ENCODE results near the gene EBF4.
"Not testable (repeated sequence)": the region's sequence is repeated elsewhere in the genome, so short reads cannot be mapped to it uniquely, and the experiment has no call there.

The EBF4 gene

DNA sequence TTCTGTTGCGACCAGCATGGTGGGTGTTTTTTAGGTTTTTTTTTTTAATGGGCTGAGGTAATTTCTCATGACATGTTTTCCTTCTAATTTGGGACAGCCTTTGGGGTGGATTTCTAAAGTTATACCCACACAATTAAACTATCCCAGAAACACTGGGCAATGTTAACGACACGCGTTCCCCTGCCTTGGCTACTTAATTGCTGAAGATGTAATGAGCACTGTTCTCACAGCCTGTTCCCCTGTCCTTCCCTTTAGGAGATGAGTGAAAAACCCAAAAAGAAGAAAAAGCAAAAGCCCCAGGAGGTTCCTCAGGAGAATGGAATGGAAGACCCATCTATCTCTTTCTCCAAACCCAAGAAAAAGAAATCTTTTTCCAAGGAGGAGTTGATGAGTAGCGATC is 34.9 kb upstream of the EBF4 start:
- H3K9me3 Mint-ChIP-seq = no peaks in the 10 kb centered on the region
- no peaks in the 10 kb centered on the region for H3K27me3 Mint-ChIP-seq
- H3K4me1 Mint-ChIP-seq (ENCODE audit: low read depth in 2 of 2) = peaks cover 25 to 27% of the 10 kb centered on the region in 2 donors
- DNase-seq (no peak), ATAC-seq (replicated peaks) (no peak)
- no peak overlapping the region for H3K4me3 Mint-ChIP-seq
- peaks cover 91% of the 10 kb centered on the region for H3K36me3 Mint-ChIP-seq (ENCODE audit: insufficient read depth)
- H3K27ac Mint-ChIP-seq = peak overlapping the region in 1 of 2 donors; percentile 80

DNA sequence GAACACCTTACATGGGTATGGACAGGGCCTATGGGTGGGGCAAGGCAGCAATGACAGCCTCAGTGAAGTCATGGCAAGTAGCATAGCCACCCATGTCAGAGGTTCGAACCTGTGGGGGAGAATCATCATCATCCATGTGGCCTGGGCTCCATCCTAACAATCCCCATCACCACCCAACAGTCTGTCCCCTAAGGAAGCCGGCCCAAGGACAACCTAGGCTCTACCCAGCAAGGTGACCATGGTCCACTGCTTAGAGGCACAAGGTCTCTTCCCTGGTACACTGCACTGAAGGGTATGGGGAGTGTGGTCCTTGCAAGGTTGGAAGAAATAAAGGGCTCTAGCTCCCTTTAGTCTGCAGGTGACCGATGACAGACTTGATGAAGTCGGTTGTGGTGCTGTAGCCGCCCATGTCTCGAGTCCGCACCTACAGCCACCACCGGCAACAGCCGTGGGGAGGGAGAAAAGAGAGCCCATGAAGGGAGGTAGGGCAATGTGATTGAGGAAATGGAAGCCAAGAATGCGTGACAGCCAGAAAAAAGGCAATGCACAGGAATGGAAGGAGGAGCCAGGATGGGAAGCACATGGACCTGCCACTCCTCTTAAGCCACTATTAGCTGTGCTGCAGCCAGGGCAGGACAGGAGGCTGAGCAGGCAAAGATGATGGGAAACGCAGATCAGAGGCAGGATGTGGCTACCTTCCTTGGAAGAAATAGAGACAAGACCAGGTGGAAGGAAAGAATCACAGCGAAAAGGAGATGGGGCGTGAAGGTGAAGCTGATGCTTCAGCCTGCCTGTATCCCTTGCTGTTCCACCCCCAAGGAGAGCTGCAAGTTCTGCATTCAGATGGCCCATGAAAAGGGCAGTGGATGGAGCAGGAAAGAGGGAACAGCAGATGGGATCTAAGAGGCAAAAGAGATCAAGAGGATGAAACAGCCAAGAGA is 33.9 kb upstream of the EBF4 start:
- Mint-ChIP-seq H3K4me1 (ENCODE audit: low read depth in 2 of 2) (peaks cover 25 to 32% of the 10 kb centered on the region in 2 donors), H3K9me3 (no peaks in the 10 kb centered on the region), H3K27ac (peak overlapping the region in 1 of 2 donors; percentile 80), H3K36me3 (ENCODE audit: insufficient read depth) (peaks cover 90% of the 10 kb centered on the region), H3K27me3 (no peaks in the 10 kb centered on the region), H3K4me3 (no peak overlapping the region)
- DNase-seq = no peak
- peak; percentile 34 for ATAC-seq (replicated peaks)

DNA sequence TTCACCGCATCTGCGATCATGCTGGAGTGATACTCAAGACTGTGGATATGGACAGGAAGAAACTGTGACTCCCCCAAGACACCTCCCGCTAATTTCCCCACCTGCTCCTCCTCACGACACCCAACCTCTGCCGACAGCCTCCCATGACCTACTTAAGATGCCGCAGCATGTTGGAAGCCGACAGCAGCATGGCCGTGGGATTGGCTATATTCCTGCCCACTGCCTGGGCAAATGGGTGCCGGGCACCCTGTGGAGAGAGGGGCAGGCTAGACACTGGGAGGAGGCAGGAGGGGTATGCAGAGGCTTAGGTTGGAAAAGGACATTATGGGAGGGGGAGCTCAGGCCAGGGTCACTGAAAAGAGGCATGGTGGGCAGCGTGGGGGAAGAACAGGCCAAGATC is 33.0 kb upstream of the EBF4 start:
- DNase-seq (no peak), ATAC-seq (replicated peaks) (no peak)
- no peaks in the 10 kb centered on the region for H3K27me3 Mint-ChIP-seq
- H3K4me3 Mint-ChIP-seq = peak overlapping the region in 1 of 2 donors; percentile 8
- no peak overlapping the region for H3K27ac Mint-ChIP-seq
- H3K36me3 Mint-ChIP-seq (ENCODE audit: insufficient read depth) = peaks cover 90% of the 10 kb centered on the region
- H3K4me1 Mint-ChIP-seq (ENCODE audit: low read depth in 2 of 2) = peaks cover 27 to 28% of the 10 kb centered on the region in 2 donors
- H3K9me3 Mint-ChIP-seq = peaks cover 0 to 1% of the 10 kb centered on the region in 2 donors

DNA sequence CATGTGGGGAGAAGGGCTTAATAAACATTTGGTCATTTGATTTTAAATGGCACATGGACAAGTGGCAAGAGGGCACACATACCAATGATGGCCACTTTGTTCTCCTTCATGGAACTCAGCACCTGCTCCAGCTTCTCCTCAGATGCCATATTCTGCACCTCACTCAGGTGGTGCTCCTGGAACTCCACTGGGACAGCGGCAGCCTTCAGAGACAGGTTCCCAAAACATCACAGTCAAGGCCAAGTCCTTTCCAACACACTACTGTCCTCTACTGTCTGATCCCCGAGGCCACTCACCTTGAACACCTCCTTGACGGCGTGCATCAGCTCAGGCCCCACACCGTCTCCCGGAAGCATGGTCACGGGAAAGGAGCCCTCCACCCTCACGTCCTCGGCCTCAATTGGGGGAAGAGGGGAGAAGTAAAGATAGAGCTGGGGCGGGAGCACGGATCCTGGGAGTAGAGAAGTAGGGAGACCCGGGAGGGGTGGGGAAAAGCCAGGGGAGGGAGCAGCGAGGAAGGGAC is 29.2 kb upstream of the EBF4 start:
- DNase-seq (no peak), ATAC-seq (replicated peaks) (no peak)
- H3K4me3 Mint-ChIP-seq = peak overlapping the region; percentile 90 to 91
- peaks cover 57% of the 10 kb centered on the region for H3K36me3 Mint-ChIP-seq (ENCODE audit: insufficient read depth)
- H3K27me3 Mint-ChIP-seq = no peaks in the 10 kb centered on the region
- peaks cover 14 to 16% of the 10 kb centered on the region in 2 donors for H3K4me1 Mint-ChIP-seq (ENCODE audit: low read depth in 2 of 2)
- H3K9me3 Mint-ChIP-seq = peaks cover 0 to 1% of the 10 kb centered on the region in 2 donors
- peak overlapping the region; percentile 95 to 97 for H3K27ac Mint-ChIP-seq

DNA sequence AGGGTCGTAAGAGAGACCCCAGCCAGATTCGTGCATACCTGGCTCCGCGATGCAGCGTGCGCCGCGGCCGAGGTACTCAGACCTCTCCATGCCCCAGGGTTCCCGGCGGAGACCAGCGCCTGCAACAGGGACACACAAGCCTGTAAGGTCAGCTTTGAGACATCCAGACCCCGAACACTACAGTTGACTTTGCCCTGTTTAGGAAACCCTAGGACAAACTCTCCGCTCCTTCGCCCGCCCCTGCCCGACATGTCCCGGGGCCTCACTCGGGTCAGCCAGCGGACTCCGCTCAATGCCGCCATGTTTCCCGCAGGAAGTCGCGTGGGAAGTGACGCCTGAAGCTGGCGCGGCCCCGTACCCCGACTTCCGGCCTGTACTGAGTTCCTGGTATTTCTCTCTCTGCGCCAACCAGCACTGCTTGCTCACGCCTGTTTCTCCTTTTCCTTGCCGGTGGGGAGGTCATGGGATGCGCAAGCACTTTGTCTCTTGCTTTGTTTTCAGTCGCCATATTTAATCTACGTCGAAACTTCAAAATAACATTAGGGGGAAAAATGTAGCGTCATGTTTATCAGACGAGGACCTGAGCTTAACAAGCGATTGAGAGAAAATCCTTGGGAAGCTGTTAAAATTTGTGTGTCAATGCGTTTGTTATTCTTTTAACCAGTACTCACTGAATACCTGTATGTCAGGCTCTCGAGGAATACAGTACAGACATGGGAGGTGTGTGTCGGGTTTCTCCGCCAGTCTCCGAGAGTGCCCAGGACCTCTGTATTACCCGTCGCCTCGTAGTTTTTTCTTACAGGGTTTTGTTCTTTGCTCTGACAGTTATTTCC is 28.5 kb upstream of the EBF4 start, which contains the start of gene IDH3B:
Gene IDH3B, minus strand, starts transcription at position 330 of the 833 bp plus-strand sequence. Its CDS starts 28 bp downstream, at position 302.
- Mint-ChIP-seq H3K4me1 (ENCODE audit: low read depth in 2 of 2) (peaks cover 10 to 16% of the 10 kb centered on the region in 2 donors), H3K4me3 (peak within 1 kb of the TSS; percentile 90 to 91), H3K27ac (peak within 1 kb of the TSS; percentile 95 to 97), H3K9me3 (peaks cover 0 to 1% of the 10 kb centered on the region in 2 donors), H3K36me3 (ENCODE audit: insufficient read depth) (peaks cover 50% of the 10 kb centered on the region), H3K27me3 (no peaks in the 10 kb centered on the region)
- peak; percentile 98 for ATAC-seq (replicated peaks)
- DNase-seq = peak; percentile 89 to 91 (median 89)

DNA sequence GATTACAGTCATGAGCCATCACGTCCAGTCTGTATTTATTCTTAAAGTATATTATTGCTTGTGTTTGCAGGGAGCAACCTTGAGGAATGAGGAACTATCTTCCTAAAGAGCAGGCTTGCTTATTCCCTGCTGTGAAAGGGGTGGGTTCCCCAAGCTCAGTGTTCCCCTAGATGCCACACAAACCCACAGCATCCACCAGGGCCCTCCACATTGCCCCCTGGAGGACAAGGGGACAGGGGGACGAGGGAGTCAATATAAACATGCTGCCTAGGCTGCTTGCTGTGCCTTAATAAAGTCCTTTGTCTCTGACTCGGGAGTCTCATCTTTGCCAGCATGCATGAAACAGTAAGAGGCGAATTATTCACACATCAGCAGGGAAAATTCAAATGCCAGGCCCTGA is 20.6 kb upstream of the EBF4 start:
- ATAC-seq (replicated peaks) (no peak), DNase-seq (no peak)
- no peaks in the 10 kb centered on the region for H3K9me3 Mint-ChIP-seq
- peaks cover 0 to 7% of the 10 kb centered on the region in 2 donors for H3K27me3 Mint-ChIP-seq
- no peaks in the 10 kb centered on the region for H3K36me3 Mint-ChIP-seq (ENCODE audit: insufficient read depth)
- no peak overlapping the region for H3K27ac Mint-ChIP-seq
- no peak overlapping the region for H3K4me3 Mint-ChIP-seq
- H3K4me1 Mint-ChIP-seq (ENCODE audit: low read depth in 2 of 2) = no peaks in the 10 kb centered on the region

DNA sequence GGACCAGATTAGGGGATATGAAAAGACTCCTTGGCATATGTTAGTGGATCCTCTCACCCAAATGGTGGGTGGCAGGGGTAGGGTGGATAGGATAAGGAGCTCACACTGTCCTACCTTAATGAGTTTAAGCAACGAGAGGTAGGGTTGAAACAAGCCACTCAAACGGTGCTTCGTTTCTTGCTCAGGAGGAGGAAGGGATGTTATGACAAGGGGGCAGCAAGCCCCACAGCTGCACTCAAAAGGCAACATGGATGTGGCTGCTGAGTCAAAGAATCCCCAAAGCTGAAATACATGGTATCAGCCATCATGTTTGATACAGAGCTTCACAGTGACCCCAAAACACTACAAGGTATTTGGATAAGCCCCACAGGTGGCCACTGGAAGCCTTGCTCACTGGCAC is 20.1 kb upstream of the EBF4 start:
- no peak for ATAC-seq (replicated peaks)
- Mint-ChIP-seq H3K36me3 (ENCODE audit: insufficient read depth) (no peaks in the 10 kb centered on the region), H3K4me1 (ENCODE audit: low read depth in 2 of 2) (no peaks in the 10 kb centered on the region), H3K27ac (no peak overlapping the region), H3K27me3 (peaks cover 0 to 9% of the 10 kb centered on the region in 2 donors), H3K9me3 (no peaks in the 10 kb centered on the region), H3K4me3 (no peak overlapping the region)
- DNase-seq = no peak

DNA sequence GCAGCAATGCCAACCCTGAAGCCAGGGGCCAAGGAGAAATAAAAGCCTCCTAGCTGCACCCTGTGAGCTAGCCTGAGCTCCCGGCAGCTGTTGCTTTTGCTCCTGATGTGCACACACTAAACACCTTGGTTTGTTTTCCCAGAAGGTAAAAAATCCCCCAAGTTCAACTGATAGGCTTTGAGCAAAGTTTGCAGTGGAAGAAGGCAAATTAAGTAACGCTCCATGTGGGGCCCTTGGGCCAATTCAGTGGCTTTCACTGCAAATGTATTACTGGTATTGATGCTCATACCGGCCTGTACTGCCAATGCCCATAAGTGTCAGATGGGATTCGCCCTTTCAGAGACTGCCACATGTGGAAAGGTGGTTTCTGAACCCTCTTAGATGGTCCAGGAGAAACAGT is 19.1 kb upstream of the EBF4 start:
- H3K27ac Mint-ChIP-seq = no peak overlapping the region
- H3K27me3 Mint-ChIP-seq = peaks cover 0 to 18% of the 10 kb centered on the region in 2 donors
- no peak overlapping the region for H3K4me3 Mint-ChIP-seq
- H3K4me1 Mint-ChIP-seq (ENCODE audit: low read depth in 2 of 2) = no peaks in the 10 kb centered on the region
- H3K36me3 Mint-ChIP-seq (ENCODE audit: insufficient read depth) = no peaks in the 10 kb centered on the region
- DNase-seq = no peak
- no peaks in the 10 kb centered on the region for H3K9me3 Mint-ChIP-seq
- ATAC-seq (replicated peaks) = no peak

DNA sequence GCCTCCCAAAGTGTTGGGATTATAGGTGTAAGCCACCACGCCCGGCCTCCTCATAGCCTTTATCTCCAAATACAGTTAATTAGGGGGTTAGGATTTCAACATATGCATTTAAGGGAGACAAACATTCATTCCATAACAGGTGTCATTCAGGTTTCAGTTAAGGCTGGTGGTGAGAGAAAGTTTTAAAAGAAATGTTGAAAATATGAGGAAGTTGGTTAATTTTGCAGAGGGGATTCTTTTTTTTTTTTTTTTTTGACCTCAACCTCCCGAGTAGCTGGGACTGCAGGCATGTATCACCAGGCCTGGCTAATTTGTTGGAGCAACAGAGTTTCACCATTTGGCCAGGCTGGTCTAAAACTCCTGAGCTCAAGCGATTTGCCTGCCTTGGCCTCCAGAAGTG is 12.5 kb upstream of the EBF4 start:
- Mint-ChIP-seq H3K9me3 (no peaks in the 10 kb centered on the region), H3K4me3 (no peak overlapping the region), H3K27me3 (peaks cover 28 to 57% of the 10 kb centered on the region in 2 donors), H3K27ac (no peak overlapping the region), H3K4me1 (ENCODE audit: low read depth in 2 of 2) (no peaks in the 10 kb centered on the region), H3K36me3 (ENCODE audit: insufficient read depth) (no peaks in the 10 kb centered on the region)
- DNase-seq (no peak), ATAC-seq (replicated peaks) (no peak)

DNA sequence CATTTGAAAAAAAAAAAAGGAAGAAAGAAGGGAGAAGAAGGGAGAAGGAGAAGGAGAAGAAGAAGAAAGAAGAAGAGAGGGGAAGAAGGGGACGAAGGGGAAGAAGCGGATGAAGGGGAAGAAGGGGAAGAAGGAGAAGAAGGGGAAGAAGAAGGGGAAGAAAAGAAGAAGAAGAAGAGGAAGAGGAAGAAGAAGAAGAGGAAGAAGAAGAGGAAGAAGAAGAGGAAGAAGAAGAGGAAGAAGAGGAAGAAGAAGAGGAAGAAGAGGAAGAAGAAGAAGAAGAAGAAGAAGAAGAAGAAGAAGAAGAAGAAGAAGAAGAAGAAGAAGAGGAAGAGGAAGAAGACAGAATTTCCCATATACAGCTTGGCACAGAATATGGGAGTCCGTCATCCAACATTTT is 10.5 kb upstream of the EBF4 start:
- not testable (repeated sequence) for H3K27ac Mint-ChIP-seq; H3K4me1 Mint-ChIP-seq (ENCODE audit: low read depth in 2 of 2); DNase-seq; H3K4me3 Mint-ChIP-seq; H3K36me3 Mint-ChIP-seq (ENCODE audit: insufficient read depth); H3K9me3 Mint-ChIP-seq; ATAC-seq (replicated peaks)
- peaks cover 28 to 57% of the 10 kb centered on the region in 2 donors for H3K27me3 Mint-ChIP-seq

DNA sequence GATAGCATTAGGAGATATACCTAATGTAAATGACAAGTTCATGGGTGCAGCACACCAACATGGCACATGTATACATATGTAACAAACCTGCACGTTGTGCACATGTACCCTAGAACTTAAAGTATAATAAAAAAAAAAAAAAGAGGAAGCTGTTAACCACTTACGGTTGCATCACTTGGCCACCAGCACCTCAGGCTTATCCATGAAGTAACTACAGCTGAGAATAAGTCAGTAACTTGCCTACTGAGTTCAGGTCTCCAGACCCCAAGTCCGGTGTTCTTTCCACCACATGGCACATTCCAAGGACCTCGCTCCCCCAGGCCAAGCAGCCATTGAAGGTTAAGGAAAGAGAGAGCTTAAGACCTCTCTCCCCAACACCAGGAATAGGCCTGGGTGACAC is 7.8 kb upstream of the EBF4 start:
- not testable (repeated sequence) for ATAC-seq (replicated peaks); H3K27ac Mint-ChIP-seq; H3K4me1 Mint-ChIP-seq (ENCODE audit: low read depth in 2 of 2); DNase-seq; H3K9me3 Mint-ChIP-seq; H3K4me3 Mint-ChIP-seq; H3K36me3 Mint-ChIP-seq (ENCODE audit: insufficient read depth)
- H3K27me3 Mint-ChIP-seq = peaks cover 27 to 38% of the 10 kb centered on the region in 2 donors

DNA sequence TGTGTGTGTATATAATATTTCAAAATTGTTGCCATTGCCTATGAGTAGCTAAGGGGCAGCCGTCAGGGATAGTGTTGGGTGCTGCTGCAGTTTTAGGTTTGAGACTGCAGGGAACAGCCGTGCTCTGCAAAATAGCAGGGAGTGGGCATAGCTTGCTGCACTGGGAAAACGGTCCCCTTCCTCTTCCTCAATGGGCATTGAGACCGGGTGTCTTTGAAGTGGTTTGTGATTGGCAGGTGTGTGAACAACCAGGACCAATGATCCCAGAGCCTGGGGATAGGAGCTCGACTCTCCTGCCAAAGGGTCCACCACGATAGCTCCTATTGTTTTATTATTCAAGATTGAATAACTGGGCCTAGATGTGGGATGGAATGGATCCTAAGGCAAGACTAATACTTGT is 5.1 kb upstream of the EBF4 start:
- Mint-ChIP-seq H3K36me3 (ENCODE audit: insufficient read depth) (peaks cover 14% of the 10 kb centered on the region), H3K27ac (no peak overlapping the region), H3K4me1 (ENCODE audit: low read depth in 2 of 2) (peaks cover 16 to 19% of the 10 kb centered on the region in 2 donors), H3K9me3 (no peaks in the 10 kb centered on the region), H3K27me3 (peaks cover 15 to 24% of the 10 kb centered on the region in 2 donors), H3K4me3 (peak overlapping the region in 1 of 2 donors; percentile 48)
- DNase-seq (no peak), ATAC-seq (replicated peaks) (no peak)

DNA sequence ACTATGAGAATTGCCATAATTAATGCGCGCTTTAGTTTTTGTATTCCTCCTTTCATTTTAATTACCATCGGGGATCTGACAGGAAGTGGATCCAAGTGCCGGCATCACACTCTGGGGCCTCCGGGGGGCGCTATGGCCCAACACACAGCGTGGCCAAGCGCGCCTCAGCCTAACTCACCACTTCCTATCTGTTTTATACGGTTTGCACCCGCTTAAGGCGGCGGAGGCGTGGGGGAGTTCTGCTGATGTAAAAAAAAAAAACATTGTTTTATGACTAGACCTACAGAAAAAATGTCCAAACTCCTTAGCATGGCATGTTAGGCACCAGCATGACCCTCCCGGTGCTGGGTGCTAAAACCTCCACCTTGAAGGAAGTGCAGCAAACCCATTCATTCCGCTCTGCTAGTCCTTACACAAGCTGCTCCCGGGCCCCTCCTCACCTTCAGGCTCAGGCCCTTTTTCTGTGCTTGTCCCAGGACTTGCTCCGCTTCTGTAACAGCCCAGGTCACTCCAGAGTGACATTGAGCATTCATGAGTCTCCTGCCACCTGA is 4.5 kb upstream of the EBF4 start:
- ATAC-seq (replicated peaks) (peak; percentile 92), DNase-seq (peak; percentile 80 to 85 (median 82))
- Mint-ChIP-seq H3K27me3 (peaks cover 12 to 18% of the 10 kb centered on the region in 2 donors), H3K4me3 (peak overlapping the region; percentile 48 to 55), H3K9me3 (no peaks in the 10 kb centered on the region), H3K27ac (peak overlapping the region in 1 of 2 donors; percentile 56), H3K36me3 (ENCODE audit: insufficient read depth) (peaks cover 14% of the 10 kb centered on the region), H3K4me1 (ENCODE audit: low read depth in 2 of 2) (peaks cover 16 to 19% of the 10 kb centered on the region in 2 donors)
